ENCODE data around the gene NOP10. TPM values are rescaled to one million over a fixed set of nuclear protein-coding genes. Genes with fewer than 3 reads are reported as not detected.
A peak's percentile ranks its signal among the peaks of the same experiment; 100 is the strongest.
"Not testable (repeated sequence)": the region's sequence is repeated elsewhere in the genome, so short reads cannot be mapped to it uniquely, and the experiment has no call there.

NOP10 gene
- 312 and 376 TPM in 2 replicates for total RNA-seq (2014; rRNA removed; shearing (Covaris generic))
- polyA plus RNA-seq (2014; cell fraction: nucleus; rRNA removed): 111 and 144 TPM in 2 replicates

- DNase-seq (ENCODE audit: extremely low read depth, low read depth): peak; percentile 82
Observed at GRCh38 chr15:34342737-34343575, at the start of gene NOP10, which contains the start of gene NUTM1. NOP10 (minus strand) TSS chr15:34343136; CDS start chr15:34343073, 63 bp downstream. NUTM1 (plus strand) TSS chr15:34343315; CDS start chr15:34343697, 382 bp downstream.

DNA sequence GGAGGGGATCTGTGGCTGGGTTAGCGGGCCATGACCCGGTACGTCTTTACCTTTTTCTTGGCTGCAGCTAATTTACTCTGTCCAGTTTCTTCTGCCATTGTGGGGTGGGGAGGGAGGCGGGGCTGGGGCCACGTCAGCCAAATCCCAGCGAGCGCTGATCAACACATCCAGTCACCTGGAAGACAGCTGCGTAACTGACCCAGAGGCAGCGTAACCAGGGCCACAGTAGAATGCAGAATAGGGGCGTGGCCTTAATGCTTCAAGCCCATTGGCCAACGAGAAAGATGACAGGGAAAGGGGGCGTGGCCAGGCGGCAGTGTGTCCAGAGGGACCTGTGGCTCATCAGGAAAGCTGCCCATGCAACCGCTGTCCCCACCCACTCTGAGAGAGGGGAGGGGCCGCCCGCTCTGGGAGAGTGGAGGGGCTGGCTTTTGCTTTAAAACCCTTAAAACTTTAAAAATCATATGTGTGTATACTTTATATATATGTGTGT, 46.7 kb upstream of the NOP10 start:
- DNase-seq (ENCODE audit: extremely low read depth, low read depth): not testable (repeated sequence)

DNA sequence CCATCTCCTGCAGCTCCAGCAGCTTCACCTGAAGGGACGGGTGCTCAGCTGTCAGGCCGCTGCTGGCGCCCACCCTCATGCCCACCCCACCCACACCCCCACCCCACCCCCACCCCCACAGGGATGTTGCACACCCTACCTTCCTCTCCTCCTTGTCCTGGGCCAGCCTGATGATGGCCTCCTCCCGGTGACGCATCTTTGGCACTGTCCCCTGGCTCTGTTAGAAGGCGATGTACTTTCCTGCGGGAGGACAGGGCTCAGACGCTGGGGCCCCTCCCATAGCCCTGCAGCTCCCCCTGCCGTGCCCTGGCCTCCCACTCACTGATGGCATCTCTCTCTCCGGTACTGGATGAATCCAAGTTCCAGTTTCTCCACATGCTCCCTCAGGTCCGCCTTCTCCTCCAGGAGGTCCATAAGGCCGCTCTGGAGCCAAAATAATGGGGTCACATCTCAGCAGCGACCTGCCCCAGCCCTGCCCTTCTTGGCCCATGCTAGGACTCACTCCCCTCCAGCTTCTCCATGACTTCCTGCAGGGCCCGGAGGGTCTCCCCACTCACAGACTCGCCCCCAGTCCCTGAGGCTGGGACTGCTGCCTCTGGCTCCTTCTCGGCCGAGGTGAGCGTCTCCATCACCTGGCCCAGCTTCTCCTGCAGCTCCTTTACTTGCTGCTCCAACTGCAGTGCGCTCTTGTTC, 39.0 kb upstream of the NOP10 start:
- not testable (repeated sequence) for DNase-seq (ENCODE audit: extremely low read depth, low read depth)

DNA sequence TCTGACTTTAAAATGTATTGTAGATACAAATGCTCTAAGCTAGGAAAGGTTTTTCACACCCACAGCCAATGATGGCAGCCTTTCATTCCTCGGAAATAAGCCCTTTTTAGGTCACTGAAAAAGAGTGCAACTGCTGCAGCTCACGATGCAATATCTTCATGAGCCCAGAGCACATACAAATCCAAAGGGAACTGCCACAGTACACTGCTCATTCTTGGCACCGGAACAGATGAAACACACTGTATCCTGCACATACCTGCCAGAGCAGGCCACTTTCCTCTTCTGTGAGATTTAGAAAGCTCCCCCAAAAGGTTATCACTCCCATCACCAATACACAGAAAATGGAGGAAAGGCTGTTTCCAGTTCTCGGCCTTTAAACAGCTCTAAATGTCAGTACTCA, 37.6 kb upstream of the NOP10 start:
- not testable (repeated sequence) for DNase-seq (ENCODE audit: extremely low read depth, low read depth)

DNA sequence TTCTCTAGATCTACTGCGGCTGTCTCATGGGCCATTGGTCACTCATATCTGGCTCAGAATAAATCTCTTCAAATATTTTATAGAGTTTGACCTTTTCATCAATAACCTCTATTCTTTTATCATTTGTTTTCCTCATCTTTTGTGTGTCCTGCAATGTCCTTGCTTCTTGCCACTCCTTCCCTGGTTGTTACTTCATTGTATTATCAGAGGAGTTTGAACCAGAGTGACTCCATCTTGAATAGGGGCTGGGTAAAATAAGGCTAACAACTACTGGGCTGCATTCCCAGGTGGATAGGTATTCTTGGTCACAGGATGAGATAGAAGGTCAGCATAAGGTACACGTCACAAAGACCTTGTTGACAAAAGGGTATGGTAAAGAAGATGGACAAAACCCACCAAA, 33.9 kb upstream of the NOP10 start:
- no peak for DNase-seq (ENCODE audit: extremely low read depth, low read depth)

GRCh38 chr15:34375541-34375940, 32.6 kb upstream of the NOP10 start:
- not testable (repeated sequence) for DNase-seq (ENCODE audit: extremely low read depth, low read depth)

GRCh38 chr15:34374816-34375215, 31.9 kb upstream of the NOP10 start:
- DNase-seq (ENCODE audit: extremely low read depth, low read depth): no peak

DNA sequence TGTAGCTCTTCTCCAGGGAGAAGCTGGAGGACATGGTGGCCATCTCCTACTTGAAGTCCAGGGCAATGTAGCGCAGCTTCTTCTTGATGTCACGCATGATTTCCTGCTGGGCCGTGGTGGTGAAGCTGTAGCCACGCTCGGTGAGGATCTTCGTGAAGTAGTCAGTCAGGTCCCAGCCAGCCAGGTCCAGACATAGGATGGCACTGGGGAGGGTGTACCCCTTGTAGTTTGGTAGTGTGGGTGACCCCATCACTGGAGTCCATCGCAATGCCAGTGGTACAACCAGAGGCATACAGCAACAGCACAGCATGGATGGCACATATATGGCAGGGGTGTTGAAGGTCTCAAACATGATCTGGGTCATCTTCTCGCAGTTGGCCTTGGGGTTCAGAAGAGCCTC, 31.0 kb upstream of the NOP10 start:
- no peak for DNase-seq (ENCODE audit: extremely low read depth, low read depth)

DNA sequence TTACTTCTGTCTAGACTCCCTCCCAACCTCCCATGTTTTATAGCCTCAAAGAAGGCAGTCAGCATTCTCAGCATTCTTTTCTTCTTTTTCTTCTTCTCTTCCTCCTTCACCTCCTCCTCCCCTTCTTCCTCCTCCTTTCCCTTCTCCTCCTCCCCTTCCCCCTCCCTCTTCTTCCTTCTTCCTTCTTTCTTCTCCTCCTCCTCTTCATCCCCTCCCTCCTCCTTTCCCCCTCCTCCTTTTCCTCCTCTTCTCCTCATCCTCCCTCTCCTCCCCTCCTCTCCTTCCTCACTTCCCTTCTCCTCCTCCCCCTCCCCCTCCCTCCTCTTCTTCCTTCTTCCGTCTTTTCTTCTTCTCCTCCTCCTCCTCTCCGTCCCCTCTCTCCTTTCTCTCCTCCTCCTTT, 27.7 kb upstream of the NOP10 start:
- no peak for DNase-seq (ENCODE audit: extremely low read depth, low read depth)

GRCh38 chr15:34370129-34370528, 27.2 kb upstream of the NOP10 start:
- DNase-seq (ENCODE audit: extremely low read depth, low read depth): no peak

DNA sequence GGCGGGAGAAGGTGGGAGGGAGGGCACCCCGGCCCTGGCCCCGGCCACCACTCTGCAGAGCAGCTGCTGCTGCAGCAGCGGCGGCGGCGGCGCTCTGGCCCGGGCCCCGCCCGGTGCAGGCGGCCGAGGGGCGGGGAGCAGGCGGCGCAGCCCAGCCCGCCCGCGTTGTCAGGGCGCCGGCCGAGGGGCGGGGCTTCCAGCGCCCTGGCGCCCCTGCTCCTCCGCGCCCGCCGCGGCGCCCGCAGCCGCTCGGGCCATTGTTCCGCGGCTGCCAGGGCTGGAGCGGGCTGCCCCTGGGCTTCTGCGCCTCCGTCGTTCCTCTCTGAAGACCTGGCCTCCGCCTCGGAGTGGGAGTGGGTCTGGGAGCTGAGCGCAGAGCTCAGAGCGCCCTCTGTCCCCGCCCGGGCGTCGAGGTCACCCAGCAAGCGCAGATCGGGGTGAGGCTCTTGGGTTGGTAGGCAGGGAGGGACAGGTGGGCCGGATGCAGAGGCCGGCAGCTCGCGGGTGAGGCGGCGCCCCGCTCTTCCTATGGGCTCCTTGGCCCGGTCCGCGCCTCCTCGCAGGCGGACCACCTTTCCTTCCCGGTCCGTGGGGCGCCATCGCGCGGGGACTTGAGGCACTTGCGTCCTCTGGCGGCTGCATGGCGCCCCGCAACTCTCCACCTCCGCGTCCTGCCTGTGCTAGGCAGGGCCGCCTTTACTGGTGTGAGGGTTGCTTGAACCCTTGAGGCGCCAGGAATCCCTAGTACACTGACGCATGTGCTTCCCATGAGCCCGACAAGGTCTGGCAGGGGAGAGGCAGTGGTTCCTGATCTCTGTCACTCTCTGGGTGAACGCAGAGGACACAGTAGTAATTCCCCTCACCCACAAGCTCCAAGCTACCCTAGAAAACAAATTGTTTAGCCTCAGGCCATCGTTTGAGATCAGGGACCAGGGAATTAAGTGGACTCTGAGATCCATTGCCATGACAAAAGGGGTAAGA, 24.5 kb upstream of the NOP10 start, which contains the start of gene LPCAT4:
Gene LPCAT4 (minus strand): TSS at position 96 of the 981 bp plus-strand sequence. CDS start 96 bp downstream, outside the sequence.
- DNase-seq (ENCODE audit: extremely low read depth, low read depth): peak; percentile 68

GRCh38 chr15:34366271-34367065, 23.5 kb upstream of the NOP10 start:
- peak; percentile 16 for DNase-seq (ENCODE audit: extremely low read depth, low read depth)

DNA sequence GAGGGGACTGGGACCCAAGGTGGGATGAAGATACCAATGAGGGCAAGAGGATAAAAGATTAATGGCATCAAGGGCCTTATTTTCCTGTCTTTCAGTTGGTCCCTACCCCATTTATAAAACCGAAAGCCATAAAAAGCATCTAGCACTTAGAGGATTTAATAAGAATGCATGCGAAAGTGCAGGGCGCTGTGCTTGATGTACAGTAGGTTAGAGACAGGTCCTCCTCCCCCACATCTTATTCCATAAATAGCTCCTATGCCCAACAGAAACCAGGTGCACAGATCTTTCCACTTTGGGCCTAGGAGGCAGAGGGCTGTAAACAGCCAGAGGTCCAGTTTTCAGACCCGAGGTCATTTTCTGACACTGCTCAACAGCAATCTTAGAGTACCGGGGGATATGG, 22.9 kb upstream of the NOP10 start:
- no peak for DNase-seq (ENCODE audit: extremely low read depth, low read depth)

GRCh38 chr15:34365091-34365825, 22.3 kb upstream of the NOP10 start:
- DNase-seq (ENCODE audit: extremely low read depth, low read depth): no peak

- DNase-seq (ENCODE audit: extremely low read depth, low read depth): no peak
Observed at GRCh38 chr15:34364041-34364440, 21.1 kb upstream of the NOP10 start.

GRCh38 chr15:34362047-34362773, 19.3 kb upstream of the NOP10 start:
- DNase-seq (ENCODE audit: extremely low read depth, low read depth): no peak

DNA sequence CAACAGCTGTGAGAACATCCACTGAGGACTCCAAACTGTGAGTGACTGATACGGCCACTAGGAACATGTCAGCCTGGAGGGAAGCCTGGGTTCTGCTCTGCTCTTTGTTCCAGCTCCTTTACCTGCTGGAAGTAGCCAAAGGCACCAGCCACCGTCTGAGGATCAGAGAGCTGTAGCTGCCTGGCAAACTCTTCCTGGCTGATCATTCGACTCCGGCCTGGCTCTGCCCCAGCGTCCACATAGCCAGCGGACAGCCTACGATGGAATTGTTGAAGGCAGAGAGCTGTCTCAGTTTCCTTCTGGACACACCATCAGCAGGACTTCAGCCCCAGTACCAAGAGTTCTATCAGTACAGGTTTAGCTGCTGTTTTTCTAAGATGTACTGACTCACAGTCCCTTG, 18.3 kb upstream of the NOP10 start:
- DNase-seq (ENCODE audit: extremely low read depth, low read depth): no peak

DNA sequence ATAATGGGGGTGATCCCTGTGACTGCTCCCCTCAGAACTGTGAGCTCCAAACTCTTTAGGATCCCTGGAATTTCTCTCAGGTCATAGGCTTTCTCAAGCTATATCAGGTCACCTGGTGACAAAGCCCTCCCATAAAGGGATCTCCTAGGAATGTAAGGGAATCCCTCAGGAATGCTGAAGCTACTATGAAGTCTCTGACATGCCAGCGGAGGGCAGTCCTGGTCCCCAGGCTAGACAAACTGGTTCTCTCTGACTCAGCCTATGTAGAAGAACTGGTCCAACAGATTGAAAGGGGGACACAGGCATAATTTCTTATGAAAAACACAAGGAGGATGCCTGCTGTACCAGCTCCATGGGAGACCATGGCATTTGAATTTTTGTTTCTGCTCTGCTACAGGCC, 17.4 kb upstream of the NOP10 start:
- no peak for DNase-seq (ENCODE audit: extremely low read depth, low read depth)
